HPDE6-E6E7 (cell line): ENCODE results near the gene PLA2G4E.

ENCODE experiments used
- DNase-seq: peaks from one replicate; pipeline ENCODE4 v3.0.0; 2011; ENCODE audit warnings: missing footprints; ENCODE audit errors: extremely low spot score

The PLA2G4E gene

DNA sequence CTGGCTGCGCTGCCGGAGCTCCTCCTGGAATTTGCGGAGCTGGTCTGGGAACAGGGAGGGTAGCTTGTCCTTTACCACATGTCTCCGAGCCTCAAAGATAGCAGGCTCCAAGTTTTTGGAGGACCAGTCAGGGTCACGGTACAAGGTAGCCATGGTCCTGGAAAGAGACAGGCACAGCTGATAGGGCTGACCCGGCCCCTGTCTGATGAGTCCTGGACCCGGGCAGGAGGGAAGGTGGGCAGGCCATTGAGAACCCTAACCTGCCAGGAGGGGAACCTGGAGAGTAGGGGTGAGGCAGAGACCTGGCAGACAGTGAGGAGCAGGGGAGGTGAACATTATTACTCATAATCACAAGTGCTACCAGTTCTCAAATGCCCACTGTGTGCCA, 28.0 kb downstream of the PLA2G4E start:
- no peak for DNase-seq

DNA sequence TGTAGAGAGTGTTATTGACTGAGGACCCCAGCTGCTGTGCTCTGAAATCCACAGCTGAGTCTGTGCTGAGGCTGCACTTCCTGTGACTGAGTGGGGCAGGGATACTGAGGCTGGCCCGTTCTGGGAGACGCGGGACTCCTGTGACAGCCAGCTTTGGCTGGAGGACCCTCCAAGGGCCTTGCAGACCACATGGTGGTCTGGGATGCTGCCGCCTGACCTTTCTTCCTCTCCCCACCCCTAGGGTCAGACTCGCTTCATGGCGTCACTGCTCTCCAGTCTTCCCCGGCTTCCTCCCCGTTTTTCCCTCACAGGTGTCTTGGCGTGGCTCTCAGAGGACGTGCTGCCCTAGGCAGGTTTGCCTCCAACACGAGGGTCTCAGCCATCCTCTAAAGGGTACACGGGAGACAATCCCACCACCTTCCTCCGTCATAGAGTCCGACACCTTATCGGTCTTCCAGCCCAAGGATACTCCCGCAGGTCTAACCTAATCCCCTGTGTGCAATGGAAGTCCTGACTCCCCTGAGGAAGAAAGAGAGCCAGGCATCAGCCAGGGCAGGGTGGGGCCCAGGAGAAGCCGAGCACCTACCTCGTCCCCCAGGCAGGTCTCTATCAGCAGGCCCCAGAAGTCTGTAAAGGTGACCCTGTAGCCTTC, 28.6 kb downstream of the PLA2G4E start:
- DNase-seq: no peak

DNA sequence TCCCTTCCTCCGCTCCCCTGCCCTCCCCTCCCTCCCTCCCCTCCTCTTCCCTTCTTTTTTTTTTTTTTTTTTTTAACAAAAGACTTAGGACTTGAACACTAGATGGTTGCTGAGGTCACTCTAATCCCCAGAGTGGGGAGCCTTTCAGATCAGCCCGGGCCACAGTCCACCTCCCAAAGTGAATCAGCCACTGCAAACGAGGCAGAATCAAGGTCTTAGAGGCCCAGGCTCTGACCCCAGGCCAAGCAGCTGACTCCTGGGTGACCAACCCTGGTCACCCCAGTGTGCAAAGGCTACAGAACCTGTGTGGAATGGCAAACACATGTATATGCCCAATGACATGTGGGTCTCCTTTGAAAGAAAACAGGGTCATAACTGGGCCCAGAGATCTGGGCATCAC, 30.2 kb downstream of the PLA2G4E start:
- DNase-seq: no peak

DNA sequence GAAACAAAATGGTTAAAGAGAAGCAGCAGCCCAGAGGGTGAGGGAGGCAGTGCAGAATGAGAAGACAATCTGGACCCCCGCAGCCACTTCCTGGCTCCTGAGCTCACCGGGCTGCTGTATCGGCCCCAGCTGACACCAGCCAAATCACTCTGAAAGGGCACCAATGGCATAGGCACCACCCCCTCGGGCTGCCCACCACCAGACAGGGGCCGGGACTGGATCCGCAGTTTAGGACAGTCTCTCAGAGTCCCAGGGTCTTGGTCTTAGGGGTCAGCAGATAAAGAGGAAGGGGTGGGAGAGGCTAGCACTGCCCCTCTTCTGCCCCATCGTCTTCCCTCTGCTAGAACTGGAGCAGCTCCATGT, 30.6 kb downstream of the PLA2G4E start:
- DNase-seq: no peak

DNA sequence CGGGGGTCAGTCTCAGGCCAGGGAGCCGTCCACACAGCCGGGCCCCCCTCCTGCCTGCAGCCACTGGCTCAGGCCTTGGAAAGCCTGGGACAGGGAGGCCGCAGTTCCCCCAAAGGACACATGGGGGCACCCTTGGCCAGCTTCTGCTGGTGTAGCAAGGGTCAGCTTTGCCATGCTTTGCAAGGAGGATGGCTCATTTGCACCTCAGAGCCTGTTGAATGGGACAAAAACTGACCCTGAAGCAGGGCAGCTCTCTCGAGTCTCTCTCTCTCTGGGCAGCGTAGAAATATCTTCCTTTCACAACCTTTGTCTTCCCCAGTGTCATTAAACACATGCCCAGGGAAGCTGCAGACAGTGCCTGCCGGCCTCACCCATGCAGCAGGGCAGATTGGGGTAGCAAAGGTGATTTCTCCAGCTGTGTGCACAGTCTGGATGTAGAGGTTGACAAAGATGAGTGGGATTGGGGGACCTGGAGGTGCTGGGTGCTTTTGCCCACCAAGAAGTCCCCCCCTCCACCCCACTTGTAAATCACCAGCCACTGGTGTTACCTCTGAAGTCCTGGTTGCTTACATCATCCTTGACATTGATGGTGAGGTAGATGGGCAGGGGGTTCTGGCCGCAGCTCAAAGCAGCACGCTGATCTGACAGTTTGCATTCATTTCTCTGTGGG, 31.1 kb downstream of the PLA2G4E start:
- DNase-seq: peak; percentile 82

DNA sequence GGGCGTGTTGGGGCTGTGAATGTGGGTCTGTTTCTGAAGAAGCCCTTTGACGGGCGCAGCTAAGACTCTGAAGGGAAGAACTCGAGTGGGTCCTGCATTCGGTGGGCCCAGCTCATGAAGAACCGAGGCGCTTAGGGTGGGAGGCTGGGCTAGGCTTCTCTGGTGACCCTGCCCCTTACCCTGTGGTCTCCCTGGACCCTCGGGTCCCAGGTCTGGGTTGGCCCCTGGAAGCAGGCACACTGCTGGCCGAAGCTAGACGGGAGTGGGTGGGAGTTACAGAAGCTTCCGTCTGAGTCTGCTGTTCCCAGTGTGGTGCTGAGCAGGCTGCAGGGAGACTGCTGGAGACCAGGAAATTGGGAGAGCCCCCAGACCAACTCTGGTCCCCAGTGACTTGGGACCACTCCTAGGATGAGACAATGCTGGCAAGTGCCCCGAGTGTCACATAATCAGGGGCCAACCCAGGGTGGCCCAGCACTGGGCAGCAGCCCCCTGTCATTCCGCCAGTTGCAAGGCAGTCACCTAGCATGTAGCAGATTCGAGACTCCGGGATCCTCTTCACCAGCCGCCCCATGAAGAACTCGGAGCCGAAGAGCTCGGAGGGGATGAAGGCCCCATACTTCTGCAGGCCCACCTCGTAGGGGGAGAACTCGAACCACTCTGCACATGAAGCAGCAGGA, 31.8 kb downstream of the PLA2G4E start:
- no peak for DNase-seq

DNA sequence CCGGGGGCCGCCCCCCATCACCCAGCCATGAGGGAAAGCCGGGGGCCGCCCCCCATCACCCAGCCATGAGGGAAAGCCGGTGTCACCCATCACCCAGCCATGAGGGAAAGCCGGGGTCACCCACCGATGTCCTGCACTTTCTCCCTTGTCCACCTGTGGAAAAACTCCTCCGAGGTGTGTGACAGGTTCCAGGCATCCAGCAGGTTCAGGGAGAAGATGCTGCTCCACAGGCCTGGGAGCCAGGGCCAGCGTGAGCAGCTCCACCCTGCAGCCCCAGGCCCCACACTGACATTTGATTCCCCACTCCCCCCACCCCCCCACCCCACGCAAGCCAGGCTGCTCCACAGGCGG, 32.9 kb downstream of the PLA2G4E start:
- DNase-seq: no peak

DNA sequence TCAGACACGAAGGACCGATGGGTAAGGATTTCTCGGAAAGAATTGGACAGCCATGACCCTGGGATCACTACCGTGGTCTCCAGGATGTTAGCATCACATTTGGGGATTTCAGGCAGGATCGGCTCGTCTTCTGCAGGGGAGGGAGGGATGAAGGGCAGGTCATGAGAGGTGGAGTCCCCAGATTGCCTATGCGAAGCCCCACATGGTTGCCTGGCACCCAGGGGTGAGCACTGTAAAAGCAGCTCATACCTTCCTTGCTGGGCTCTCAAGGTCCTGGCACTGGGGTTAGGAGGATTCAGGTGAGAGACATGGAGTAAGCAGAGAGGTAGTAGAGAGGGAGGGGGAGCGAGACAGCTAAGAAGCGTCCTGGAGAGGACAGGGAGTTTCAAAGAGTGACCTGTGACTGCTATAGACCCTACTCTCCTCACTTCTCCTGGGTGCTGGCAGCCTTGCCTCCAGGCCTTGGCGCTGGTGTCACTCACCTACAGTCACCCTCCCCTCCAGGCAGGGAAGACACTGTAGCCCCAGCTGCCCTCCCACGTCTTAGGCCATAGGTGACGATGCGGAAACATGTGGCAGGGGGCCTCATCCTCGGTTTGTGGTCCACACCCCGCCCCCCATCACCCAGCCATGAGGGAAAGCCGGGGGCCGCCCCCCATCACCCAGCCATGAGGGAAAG, 33.5 kb downstream of the PLA2G4E start:
- DNase-seq: no peak

DNA sequence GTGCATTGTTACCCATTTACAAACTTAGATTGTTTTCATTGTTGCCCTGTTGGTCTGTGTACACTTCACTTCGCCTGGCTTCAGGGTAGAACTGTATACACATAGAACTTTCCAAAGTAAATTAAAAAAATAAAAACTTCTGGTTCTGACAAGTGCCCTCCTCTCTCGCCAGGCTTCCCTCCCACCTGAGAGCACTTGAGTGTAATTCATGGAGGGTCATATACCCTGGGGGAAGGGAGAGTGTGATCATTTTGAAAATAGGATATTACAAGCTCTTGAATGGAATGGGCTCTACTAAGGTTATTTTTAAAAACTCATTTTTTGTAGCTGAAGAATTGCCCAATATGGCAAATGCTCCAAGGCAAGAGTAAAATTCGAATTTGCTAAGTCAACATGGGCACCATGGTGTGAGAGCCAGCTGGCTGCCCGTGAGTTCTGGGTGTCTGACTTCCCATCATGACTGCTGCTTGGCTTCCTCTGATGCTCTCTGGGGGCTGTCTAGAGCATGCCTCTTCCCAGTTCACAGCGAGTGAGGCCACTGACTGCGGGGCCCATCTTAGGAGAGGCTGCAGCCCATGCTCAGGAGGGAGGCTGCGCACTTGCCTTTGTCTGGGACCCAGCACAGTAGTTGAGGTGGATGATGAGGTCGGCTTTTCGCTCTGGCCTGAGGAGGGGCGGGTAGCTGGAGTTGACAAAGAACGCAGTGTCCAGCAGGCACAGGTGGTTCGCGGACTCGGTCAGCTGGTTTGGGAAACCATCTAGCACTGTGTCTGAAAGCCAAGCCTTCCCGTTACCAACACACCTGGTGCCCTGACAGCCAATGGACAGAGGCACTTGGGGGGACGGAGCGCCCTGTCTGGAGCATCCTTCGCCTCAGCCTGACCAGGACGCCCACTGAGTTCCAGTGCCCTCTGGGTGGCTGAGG, 35.3 kb downstream of the PLA2G4E start:
- DNase-seq: no peak

DNA sequence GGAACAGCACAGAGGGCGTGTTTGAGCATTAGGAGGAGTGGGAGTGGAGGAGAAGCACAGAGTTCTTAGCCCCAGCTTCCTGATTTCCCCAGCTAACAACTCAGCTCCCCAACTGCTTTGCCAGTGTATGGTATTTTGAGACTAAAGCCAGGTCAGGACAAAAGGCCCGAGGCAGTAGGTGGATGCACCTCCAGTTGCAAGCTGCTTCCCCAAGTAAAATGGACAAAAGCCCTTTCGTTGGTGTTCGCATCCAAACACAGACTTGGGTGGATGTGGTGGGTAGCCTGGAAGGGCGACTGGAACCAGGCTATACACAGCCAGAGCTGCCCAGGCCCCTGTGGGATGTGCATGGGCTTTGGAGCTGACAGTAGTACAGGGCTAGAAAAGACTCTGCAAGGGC, 36.2 kb downstream of the PLA2G4E start:
- no peak for DNase-seq

DNA sequence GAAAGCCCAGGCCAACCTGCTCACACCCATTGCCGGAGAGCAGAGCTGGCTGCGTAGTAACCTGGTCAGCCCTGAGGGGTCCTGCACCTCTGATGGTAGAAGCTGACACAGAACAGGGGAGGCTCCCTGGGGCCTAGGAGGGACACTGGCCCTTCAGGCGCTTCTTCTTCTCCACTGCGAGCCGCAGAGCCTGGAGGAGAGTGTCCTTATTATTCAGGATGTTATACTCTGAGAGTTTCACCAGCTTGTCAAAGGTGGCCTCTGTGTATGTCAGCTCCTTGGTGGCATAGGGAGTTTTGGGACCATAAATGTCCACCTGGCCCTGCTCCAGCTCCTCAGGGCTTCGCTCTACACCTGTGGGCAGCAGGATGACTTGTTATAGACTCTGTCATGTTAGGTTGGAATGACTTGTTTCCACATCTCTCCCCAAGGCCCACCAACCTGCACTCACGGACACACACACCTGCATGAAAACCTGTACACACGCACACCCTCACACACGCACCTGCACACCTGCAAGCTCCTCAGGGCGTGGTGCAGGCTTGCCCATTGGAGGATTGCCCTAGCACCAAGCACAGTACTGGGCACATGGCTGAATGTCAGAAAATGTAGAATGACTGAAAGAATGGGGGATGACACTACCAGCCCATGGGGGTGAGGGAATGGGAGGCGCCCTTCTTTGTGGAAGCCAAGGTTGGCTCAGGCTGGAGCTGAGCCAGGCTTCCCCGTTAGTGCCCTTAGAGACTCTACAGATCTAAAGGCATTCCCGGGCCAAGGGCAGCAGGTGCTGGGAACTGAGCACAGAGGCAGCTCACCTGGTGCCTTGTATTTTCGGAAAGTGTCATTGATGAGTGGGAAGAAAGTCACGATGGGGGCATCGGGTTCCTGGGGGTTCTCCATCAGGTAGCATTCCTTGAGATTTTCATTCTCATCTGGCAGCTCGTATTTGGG, 36.9 kb downstream of the PLA2G4E start:
- no peak for DNase-seq

DNA sequence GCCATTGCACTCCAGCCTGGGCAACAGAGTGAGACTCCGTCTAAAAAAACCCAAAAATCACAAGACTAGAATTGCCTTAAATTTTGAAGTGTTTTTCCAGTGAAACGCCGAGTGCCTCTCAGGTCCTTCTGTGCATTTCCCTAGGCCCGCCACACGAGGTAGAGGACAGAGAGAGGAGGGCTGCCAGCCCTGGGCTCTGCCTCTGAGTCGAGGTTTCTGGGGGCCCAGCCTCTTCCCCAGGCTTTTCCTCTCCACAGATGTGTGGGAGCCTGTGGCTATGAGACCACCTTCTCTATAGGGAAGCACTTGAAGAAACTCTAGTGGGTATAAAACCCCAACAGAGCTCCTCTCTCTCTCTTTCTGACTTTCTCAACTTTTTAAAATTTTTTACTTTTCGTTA, 37.6 kb downstream of the PLA2G4E start:
- DNase-seq: no peak

DNA sequence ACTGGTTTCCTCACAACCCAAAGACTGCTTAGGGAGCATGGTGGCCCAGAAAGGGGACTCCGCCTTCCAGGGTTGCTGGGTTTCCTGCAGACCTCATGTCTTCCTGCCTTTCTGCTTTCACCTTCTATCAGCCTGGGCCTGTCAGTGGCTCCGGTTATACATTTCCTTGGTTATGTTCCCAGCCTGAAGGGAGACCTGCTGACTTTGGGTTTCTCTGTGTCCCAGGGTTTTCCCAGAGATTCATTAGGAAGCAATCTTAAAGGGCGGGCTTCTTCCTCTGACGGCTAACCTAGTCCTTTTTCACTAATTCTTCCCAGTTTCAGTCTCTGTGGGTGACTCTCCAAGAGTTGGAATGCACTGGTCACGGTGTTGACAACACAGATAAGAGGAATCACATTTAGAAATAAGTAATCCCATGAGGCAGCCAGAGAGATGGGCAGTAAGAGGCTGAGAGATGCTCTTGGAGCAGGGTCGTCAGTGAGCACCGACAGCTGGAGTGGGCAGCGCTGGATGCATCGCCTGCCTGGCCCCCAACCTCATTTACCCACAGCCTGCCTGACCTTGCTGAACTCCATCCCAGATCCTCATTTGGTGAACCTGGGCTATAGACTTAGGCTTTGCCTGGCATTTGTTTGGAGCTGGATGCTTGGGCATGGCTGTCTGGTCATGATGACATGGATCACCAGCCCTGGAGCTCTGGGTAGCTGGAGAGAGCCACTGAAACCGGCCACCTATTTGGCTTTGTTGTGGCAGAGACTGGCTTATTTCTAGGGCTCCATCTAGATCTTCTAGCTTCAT, 38.5 kb downstream of the PLA2G4E start:
- no peak for DNase-seq

DNA sequence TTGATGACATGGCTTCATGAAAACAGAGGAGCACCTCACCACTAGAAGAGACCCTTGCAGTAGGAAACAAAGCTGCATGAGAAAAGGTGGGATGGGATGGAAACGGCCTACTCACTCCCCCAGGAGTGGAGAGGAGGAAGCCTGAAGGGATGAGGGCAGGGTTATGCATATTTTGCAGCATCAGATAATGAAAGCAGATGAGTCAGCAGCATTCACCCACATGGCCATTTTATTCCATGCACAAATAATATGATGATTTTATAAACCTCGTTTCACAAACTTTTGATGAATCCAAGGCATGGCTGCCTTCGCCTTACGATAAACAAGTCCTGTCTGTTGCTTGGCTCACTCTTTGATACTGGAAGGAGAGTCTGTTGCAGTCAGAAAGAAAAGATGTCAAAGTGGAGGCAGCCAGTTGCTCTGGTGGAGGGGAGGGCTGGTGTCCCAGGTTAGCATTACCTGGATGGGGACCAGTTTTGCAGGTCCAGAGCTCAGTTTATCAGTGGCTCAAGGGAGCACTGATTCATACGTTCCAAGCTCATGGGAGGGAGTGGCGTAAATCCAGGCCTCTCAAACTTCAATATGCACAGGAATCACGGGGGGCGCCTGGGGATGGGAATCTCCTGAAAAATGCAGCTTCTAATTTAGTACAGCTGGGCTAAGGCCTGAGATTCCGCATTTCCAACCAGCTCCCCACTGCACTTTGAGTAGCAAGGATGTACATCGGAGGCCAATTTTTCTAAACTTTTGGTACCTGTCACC, 39.3 kb downstream of the PLA2G4E start:
- no peak for DNase-seq

DNA sequence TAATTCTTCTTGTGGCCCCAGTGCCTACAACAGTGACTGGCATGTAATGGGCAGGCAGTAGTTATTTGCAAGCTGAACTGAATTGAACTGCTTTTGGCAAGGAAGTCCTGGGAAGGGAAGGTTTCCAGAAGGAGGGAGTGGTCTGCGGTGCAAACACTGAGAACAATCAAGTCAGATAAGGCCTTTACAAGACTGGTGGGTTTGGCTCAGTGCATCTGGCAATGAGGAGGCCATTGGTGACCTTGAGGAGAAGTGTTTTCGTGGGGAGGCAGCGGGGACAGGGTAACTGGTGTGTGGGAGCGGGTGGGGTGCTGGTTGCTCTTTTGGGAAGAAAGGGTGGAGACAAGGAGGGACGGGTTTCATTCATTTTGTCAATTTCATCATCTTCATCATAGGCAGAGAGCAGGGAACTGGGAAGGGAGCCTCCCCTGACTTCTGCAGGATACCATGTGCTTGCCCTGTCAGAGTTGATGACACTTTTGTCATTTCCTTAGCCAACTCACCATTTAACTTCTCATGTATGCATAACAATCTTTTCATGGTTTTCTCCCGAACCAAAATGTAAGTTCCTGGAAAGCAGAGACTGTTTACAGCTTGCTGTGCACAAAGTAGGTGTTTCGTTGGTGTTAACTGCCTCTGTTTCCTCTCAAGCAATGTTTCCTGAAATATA, 40.1 kb downstream of the PLA2G4E start:
- no peak for DNase-seq

DNA sequence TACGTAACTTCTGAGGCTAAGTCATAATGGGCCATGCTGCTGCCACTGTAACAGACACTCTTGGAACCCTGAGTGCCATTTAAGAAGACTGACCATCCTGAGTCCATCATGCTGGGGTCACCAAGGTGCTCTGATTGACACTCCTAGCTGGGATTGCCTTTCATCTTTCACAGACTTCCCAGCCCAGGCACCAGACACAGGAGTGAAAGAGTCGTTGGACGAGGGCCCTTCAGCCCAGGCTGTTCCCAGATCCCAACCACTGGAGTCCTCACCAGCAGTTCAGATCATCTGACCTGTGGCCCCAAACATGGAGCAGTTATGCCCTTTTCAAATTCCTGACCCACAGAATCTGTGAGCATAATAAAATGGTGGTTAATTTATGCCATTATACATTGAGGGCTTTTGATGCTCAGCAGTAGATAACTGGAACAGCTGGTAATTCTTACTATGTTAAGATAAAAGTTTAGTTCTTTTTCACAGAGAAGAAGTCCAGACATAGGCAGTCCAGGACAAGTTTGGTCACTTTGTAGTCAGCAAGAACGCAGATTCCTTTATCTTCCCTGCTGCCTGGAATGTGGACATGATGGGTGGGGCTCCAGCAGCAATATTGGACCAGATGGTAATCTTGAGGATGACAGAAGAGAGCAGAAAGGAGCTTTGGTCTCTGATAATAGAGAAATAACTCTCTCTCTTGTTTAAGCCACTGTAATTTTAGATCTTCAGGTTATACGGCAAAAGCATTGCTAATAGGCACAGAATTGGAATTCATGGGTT, 41.2 kb downstream of the PLA2G4E start:
- DNase-seq: no peak

DNA sequence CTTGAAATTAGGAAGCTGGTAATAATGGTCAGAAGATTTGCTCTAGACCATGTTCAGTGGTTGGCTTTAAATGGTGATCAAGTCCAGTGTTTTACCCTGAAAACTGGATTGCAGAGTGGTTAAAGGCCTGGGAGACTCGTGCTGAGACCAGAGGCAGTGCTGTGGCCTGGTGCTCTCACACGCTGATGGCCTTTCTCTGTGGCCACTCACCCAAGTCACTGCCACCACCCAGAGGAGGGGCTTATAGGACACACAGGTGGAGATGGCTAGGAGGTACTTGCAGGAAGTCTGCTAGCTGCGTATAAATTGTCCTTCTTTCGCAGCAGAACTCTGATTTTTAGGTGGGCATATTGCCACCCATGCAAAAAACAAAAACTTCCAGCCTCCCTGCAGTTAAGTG, 42.3 kb downstream of the PLA2G4E start:
- DNase-seq: no peak
